Astrocyte of the spinal cord (primary cell): ENCODE measurements around the gene DCAKD.

Experiments used
- DNase-seq: peaks from one replicate; pipeline ENCODE4 v3.0.0; 2011; ENCODE audit warnings: low read depth, low spot score
- H3K4me3 ChIP-seq: 2 replicates; pipeline ENCODE4 v1.5.1; 2011; ENCODE audit warnings: low read depth, mild to moderate bottlenecking, low read length, moderate library complexity
- CTCF ChIP-seq: IDR thresholded peaks from 2 replicates; pipeline ENCODE4 v1.5.1; 2012; ENCODE audit warnings: low read depth, mild to moderate bottlenecking, low read length, inconsistent platforms
- in situ Hi-C: cut with HindIII; loops from 2 replicates; pipeline ENCODE4 v1.10.0; 2017; ENCODE audit warnings: low sequenced_read_pairs

DCAKD gene

DNA sequence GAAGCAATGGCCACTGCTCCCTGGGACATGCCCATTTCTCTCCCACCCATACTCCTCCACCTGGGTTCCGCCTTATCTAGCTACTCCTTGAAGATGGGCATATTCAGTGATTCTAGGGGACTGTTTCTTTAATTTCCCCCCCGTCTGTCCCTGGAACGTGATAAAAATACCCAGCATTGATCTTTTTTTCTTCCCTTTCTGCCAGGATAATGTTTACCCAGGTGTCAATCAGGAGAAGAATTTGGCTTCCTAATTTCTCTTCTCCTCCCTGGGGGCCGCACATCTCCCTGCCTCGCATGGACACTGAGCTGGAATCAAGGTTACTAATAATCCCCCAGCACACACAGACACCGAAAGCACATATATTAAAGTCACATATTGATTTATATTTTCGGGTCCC, 35.2 kb downstream of the DCAKD start:
- TF ChIP-seq CTCF = no peak

DNA sequence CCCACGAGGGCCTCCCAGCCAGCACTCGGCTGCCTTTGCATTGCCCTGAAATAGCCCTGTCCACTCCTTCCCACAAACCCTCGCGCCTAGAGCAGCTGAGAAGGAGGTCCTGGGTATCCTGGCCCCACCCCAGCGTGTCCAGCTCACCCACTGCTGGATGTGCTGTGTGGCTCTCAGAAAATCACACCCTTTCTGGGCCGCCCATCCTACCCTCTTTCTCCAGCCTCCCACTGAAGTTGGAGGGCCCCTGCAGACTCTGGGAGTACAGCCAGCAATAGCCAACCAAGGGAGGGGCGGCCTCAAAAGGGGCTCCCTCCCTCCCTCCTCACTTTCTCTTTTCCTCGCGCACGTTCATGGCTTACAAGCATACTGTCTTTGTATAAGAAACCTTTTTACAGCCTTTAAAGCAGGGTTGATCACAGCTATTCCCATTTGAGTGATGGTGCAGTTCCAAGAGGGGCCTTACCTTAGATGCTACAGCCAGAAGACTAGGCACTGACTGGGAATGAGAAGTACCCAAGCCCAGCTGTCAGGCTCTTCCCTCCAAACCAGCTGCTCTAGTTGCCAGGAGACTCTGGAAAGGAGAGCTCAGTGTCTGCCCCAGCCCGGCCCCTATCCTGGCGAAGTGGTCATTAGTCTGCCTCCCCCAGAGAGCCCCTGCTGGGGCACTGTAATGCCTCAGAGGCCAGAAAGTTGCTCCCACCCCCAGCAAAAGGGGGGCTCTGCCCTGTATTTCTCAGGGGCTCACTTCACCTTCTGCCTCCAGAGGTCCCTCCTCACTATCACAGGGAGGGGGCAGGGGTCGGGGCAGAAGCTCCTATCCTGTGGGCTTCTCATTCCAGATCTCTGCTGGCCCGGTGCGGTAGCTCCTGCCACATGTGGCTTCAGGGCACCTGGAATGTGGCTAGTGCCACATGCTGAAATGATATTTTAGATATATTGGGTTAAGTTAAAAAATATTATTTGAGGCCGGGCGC, 38.1 kb downstream of the DCAKD start:
- no peak overlapping the region for H3K4me3 ChIP-seq
- peak; percentile 51 for DNase-seq
- in situ Hi-C loops = no loop called here
- TF ChIP-seq CTCF = no peak

More for the DNA sequence above, 35.2 kb downstream of the DCAKD start:
- no peak overlapping the region for H3K4me3 ChIP-seq
- in situ Hi-C loops = no loop called here
- DNase-seq = no peak

GRCh38 chr17:45011767-45012166, 39.7 kb downstream of the DCAKD start:
- no peak for TF ChIP-seq CTCF
- no peak for DNase-seq
- no peak overlapping the region for H3K4me3 ChIP-seq
- in situ Hi-C loops = no loop called here

DNA sequence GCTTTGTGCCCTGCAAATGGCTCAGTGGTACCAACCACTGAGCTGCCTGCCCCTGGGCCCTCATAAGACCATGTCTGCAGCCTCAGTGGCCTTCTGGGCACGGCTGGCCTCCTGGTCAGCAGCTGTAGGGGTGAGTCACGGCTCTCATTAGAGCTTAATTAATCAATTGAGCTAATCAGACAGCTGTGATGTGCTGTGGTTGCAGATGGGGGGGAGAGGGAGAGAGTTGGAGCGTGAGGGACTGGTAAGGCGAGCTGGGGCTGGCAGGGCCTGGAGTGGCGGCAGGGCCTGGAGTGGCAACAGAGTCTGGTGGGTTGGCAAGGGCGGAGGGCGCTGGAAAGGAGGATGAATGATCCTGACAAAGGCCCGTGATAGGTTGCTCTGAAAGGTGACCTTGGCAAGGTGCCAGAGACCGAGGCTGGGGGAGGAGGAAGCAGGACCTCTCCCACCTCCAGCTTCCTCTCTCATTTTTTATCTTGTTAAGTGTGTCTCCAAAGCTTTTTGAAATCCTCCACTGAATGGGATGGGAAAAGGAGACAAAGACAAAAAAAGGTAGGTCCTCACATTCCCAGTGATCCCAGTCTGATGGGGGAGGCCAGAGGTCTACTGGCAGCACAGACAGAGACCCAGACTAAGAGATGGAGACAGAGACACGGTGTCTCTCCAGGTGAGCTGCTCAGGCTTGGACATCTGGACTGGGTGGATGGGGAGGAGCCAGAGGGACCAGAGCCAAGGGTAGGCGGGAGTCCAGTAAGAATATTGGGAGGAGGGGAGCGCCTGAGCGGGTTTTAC, 41.6 kb downstream of the DCAKD start:
- DNase-seq = no peak
- in situ Hi-C loops = no loop called here
- H3K4me3 ChIP-seq = no peak overlapping the region
- TF ChIP-seq CTCF = no peak

DNA sequence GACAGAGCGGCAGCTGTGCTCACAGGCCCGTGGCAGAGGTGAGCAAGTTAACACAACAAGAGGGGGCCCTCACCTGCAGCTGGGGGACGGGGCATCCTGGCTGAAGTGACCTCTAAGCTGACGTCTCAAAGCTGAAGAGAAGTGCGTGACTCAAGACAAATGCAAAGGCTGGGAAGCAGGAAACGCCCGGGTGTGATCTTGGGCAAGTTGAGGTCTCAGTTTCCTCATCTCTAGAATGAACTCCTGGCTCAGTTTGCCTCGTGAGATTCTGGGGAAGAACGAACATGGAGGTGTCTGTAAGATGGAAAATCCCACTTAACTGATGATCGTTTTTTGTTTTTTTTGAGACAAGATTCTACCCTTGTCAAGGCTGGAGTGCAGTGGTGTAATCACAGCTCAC, 43.2 kb downstream of the DCAKD start:
- in situ Hi-C loops = no loop called here
- H3K4me3 ChIP-seq = no peak overlapping the region
- DNase-seq = no peak
- no peak for TF ChIP-seq CTCF

GRCh38 chr17:45006927-45007461, 44.4 kb downstream of the DCAKD start:
- in situ Hi-C loops = no loop called here
- no peak for TF ChIP-seq CTCF
- no peak overlapping the region for H3K4me3 ChIP-seq
- DNase-seq = no peak
